Progenitor cell of endocrine pancreas (in vitro differentiated cells): ENCODE results near the gene MROH8. TPM values are rescaled to one million over a fixed set of nuclear protein-coding genes. Genes with fewer than 3 reads are reported as not detected.

Experiments
- DNase-seq: peaks from one replicate; pipeline ENCODE4 v3.0.0; 2021; ENCODE audit warnings: low spot score; ENCODE audit not compliant: unreplicated experiment
- H3K27ac Mint-ChIP-seq: 2 replicates; pipeline ENCODE4 v1.8.0; 2021; ENCODE audit warnings: mild to moderate bottlenecking, moderate library complexity, mixed read lengths
- H3K27me3 Mint-ChIP-seq: 2 replicates; pipeline ENCODE4 v1.8.0; 2021; ENCODE audit warnings: mixed read lengths
- H3K36me3 Mint-ChIP-seq: 2 replicates; pipeline ENCODE4 v1.8.0; 2022; ENCODE audit warnings: mixed read lengths; ENCODE audit not compliant: insufficient read depth
- H3K4me1 Mint-ChIP-seq: 2 replicates; pipeline ENCODE4 v1.8.0; 2021; ENCODE audit warnings: low read depth, mixed read lengths
- H3K4me3 Mint-ChIP-seq: 2 replicates; pipeline ENCODE4 v1.8.0; 2021; ENCODE audit warnings: low read depth, mild to moderate bottlenecking, moderate library complexity, mixed read lengths
- H3K9me3 Mint-ChIP-seq: 2 replicates; pipeline ENCODE4 v1.8.0; 2021; ENCODE audit warnings: low read depth, mixed read lengths
- total RNA-seq: library from RNA; stranded (reverse); gene quantifications from 2 replicates; pipeline ENCODE4 v1.2.1, GENCODE V29; 2021
- TF ChIP-seq, protein P1 (sequence below): fragments of 200-600 bp; sonication (generic); IDR thresholded peaks from one replicate; pipeline ENCODE4 v1.5.0; 2021; ENCODE audit warnings: antibody characterized with exemption, mild to moderate bottlenecking; ENCODE audit not compliant: unreplicated experiment

MROH8 gene
- total RNA-seq, 1 donor from 2014 or later, result 5.7 TPM

GRCh38 chr20:37095108-37095598, 84.2 kb downstream of the MROH8 start:
- H3K36me3 Mint-ChIP-seq, result peaks cover 5% of the 10 kb centered on the region
- no peak for DNase-seq
- no peaks in the 10 kb centered on the region for H3K27me3 Mint-ChIP-seq
- H3K4me3 Mint-ChIP-seq, result peak overlapping the region; percentile 99
- peaks cover 10% of the 10 kb centered on the region for H3K4me1 Mint-ChIP-seq
- no peaks in the 10 kb centered on the region for H3K9me3 Mint-ChIP-seq
- TF ChIP-seq, protein P1, sequence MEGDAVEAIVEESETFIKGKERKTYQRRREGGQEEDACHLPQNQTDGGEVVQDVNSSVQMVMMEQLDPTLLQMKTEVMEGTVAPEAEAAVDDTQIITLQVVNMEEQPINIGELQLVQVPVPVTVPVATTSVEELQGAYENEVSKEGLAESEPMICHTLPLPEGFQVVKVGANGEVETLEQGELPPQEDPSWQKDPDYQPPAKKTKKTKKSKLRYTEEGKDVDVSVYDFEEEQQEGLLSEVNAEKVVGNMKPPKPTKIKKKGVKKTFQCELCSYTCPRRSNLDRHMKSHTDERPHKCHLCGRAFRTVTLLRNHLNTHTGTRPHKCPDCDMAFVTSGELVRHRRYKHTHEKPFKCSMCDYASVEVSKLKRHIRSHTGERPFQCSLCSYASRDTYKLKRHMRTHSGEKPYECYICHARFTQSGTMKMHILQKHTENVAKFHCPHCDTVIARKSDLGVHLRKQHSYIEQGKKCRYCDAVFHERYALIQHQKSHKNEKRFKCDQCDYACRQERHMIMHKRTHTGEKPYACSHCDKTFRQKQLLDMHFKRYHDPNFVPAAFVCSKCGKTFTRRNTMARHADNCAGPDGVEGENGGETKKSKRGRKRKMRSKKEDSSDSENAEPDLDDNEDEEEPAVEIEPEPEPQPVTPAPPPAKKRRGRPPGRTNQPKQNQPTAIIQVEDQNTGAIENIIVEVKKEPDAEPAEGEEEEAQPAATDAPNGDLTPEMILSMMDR, result no peak
- peak overlapping the region; percentile 93 for H3K27ac Mint-ChIP-seq

DNA sequence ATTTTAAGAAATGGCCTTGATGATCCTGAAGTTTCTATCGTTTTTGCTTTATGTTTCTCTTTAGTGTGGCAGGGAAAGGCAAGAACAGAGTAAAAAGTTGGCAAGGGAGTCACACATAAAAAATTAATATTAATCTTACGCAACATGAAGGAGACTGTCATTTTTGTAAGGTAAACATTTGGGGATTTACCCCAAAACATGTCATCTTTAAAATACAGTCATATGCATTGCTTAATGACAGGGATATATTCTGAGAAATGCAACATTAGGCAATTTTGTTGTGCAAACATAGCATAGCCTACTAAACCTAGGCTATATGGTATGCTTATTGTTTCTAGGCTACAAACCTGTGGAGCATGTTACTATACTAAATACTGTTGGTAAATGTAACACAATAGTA, 88.9 kb downstream of the MROH8 start:
- no peak for DNase-seq
- Mint-ChIP-seq H3K36me3 (peaks cover 9% of the 10 kb centered on the region), H3K27ac (no peak overlapping the region), H3K27me3 (no peaks in the 10 kb centered on the region), H3K4me1 (peaks cover 10% of the 10 kb centered on the region), H3K4me3 (no peak overlapping the region), H3K9me3 (no peaks in the 10 kb centered on the region)
- TF ChIP-seq, protein P1, result no peak

DNA sequence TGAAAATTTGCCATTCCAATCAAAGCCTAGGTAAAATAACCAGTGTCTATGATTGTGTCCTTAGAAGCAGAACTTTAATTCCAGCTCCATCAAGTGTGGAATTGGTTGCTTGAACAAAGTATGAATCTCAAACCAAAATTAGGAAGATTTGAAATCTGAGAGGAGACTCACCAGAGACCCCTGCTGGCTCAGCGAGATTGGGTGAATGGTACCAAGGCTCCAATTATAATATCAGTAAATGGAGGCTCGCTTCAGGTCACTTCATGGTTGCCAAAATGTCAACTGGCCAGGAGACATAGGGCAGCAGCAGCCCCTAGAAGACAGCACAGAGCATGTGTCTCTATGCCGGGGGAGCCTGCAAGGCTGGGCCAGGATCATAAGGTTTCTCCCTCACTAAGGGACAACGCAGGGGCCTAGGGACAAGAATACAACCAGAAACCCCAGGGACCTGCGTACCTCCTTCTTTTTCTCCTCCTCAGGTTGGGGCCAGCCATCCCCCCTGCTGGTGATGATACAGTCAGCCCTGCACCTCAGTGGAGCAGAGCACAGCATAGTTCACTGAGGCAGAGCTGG, 97.5 kb downstream of the MROH8 start:
- Mint-ChIP-seq H3K27me3 (no peaks in the 10 kb centered on the region), H3K4me1 (no peaks in the 10 kb centered on the region), H3K9me3 (no peaks in the 10 kb centered on the region), H3K36me3 (peaks cover 5% of the 10 kb centered on the region), H3K27ac (no peak overlapping the region), H3K4me3 (no peak overlapping the region)
- DNase-seq, result no peak
- TF ChIP-seq, protein P1, result peak; percentile 34

- TF ChIP-seq, protein P1, result no peak
- Mint-ChIP-seq H3K27ac (no peak overlapping the region), H3K4me3 (no peak overlapping the region), H3K4me1 (no peaks in the 10 kb centered on the region), H3K27me3 (no peaks in the 10 kb centered on the region), H3K9me3 (peaks cover 4% of the 10 kb centered on the region), H3K36me3 (peaks cover 10% of the 10 kb centered on the region)
- no peak for DNase-seq
Observed at GRCh38 chr20:37077009-37077408, 102.3 kb downstream of the MROH8 start.

DNA sequence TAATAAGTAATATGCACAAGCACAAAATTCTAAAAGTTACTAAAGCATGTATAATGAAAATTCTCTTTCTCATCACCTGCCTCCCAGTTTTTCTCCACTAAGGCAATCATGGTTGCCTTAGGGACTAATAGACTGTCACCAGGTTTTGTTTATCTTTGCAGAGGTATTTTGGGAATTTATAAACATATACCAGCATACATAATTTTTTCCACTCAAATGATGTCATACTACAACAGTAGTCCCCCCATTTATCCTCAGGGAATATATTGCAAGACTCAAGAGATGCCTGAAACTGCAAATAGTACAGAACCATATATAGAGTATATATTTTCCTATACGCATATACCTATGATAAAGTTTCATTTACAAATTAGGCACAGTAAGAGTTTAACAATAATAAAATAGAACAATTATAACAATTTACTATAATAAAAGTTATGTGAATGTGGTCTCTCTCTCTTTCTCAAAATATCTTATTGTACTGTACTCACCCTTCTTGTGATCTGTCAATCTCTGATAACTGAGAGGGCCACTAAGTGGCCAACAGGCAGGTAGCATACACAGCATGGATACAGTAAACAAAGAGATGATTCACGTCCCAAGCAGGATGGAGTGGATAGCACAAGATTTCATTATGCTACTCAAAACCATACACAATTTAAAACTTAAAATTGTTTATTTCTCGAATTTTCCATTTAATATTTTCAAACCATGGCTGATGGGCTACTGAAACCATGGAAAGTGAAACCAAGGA, 103.2 kb downstream of the MROH8 start:
- peaks cover 4% of the 10 kb centered on the region for H3K9me3 Mint-ChIP-seq
- H3K27ac Mint-ChIP-seq, result no peak overlapping the region
- TF ChIP-seq, protein P1, result no peak
- no peaks in the 10 kb centered on the region for H3K27me3 Mint-ChIP-seq
- H3K36me3 Mint-ChIP-seq, result peaks cover 14% of the 10 kb centered on the region
- no peak for DNase-seq
- H3K4me3 Mint-ChIP-seq, result no peak overlapping the region
- H3K4me1 Mint-ChIP-seq, result no peaks in the 10 kb centered on the region
